NCI-H526 (cell line): ENCODE data around the gene LTV1.

ENCODE experiments used
- DNase-seq, 2 experiments: peaks; one replicate each; lab custom pipeline; 2025; lab: John Stamatoyannopoulos, UW

The LTV1 gene

DNA sequence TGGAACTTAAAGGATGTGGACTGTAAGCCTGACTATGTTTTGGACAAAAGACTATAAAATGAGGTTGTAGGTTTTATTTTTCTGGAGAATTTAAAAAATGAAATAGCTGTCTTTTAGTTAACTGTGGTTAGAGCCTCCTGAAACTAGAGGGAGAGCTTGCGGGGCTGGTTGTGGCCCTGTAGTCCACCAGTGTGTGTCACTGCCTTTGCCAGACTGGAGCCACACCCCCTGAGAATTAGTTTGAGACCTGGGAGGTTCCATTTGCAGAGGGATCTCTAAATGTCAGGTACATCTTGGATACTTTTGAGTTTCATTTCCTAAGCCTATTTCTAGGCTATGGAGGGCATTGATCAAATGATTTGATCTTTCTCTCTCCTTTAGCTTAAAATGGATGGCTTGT is 42.0 kb downstream of the LTV1 start:
- no peak for DNase-seq

DNA sequence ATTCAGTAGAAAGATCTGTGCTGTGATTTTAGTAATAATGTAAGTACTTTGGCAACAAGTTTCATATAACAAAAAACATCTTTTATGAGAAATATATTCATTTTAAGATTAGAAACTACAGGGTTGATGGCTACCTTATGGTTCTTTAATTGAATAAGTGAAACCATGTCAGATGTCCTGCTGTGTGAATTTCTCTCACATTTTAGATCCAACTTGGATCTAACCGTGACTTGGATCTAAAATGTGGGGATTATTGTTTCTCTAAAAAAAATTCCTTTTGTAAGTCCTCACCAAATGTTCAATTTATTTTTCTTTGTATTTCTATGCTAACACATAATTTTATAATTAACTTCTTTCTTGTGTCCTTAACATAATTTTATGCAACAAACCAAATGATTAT is 51.5 kb downstream of the LTV1 start:
- DNase-seq: no peak

- DNase-seq: no peak
Measured at GRCh38 chr6:143896126-143896860, 53.2 kb downstream of the LTV1 start.

- no peak for DNase-seq
Measured at GRCh38 chr6:143900358-143900757, 57.2 kb downstream of the LTV1 start.

DNA sequence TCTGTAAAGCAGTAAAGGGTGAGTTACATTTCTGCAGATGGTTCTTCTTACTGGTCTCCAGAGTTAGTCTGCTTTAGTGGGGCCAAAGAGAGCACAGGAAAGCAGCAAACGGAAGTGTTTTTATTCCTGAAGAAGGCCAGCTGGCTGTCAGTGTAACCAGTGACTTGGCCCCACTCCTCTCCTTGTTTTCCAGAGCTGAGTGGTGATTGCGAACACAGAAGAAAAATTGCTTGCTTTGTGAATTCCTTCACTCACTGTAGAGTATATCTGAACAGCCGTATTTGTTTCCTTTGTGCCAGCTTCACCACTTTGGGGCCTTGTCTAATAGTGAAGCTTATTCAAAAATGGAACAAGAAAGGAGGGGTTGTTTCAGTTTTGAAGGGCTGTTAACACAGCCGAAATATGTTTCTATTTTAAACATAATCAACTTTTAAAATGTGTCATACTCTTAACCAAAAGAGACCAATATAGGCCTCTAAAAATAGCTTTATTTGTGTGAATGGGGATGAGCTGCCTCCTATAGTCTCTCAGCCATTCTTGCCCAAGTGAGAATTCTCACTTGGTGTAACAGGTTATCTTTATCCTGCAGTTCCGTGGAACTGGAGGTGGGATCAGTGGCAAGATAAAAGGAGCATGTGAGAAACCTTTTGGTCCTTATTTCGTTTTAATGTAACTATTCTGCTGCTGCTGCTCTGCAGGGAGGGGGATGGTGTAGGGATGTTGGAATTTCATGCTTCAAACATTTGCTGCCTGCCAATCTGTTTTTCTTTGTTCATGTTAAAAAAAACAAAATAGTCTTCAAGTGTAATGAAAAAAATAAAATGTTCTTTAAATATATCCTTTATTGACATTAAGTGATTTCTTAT is 59.0 kb downstream of the LTV1 start:
- no peak for DNase-seq

- DNase-seq: no peak
Measured at GRCh38 chr6:143902827-143903226, 59.7 kb downstream of the LTV1 start.

GRCh38 chr6:143911028-143911427 is 67.9 kb downstream of the LTV1 start:
- DNase-seq: no peak

GRCh38 chr6:143912671-143913070 is 69.5 kb downstream of the LTV1 start:
- no peak for DNase-seq
